HG03521 (cell line): ENCODE results near the gene GREM2.

Experiments used
- ATAC-seq: cut with Tn5 transposase; IDR thresholded peaks from one replicate; pipeline ENCODE4 v1.9.1; 2021; ENCODE audit warnings: mild to moderate bottlenecking, moderate library complexity; ENCODE audit not compliant: unreplicated experiment

The GREM2 gene

DNA sequence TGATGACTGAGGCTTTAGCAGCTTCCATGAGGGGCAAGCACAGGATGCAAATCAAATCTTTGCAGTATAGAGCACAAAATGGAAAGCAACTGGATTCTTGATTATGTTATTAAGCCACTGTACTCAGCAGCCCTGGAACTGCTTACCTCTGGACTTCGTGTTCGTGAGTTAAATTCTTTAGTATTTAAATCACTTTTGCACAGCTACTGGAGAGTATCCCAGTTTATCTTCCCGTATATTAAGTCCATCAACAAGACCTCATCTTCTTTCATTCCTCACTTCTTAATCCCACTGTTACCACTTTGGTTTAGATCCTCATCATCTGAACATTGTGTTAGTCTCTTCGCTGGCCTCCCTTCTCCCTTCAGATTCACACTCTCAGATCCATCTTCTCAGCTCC lies 108.9 kb downstream of the GREM2 start:
- no peak for ATAC-seq

DNA sequence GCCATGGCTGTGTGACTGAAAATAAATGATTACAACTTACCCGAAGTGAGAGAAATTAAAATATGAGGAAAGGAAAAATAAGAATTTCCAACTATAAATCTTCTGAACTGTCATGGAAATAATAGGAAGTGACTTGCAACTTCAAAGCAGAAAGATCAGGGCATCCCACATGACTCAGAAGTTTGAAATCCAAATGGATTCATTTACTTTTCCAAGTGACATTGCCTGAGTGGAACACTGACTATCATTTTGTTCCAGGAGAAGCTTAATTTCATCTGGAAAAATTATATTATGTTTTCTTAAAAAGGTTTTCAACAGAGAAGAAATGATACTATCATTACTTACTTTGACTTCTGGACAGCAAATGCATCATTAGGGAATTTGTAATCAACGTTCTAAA lies 110.8 kb downstream of the GREM2 start:
- ATAC-seq: no peak

GRCh38 chr1:240500647-240501046 lies 111.3 kb downstream of the GREM2 start:
- no peak for ATAC-seq

DNA sequence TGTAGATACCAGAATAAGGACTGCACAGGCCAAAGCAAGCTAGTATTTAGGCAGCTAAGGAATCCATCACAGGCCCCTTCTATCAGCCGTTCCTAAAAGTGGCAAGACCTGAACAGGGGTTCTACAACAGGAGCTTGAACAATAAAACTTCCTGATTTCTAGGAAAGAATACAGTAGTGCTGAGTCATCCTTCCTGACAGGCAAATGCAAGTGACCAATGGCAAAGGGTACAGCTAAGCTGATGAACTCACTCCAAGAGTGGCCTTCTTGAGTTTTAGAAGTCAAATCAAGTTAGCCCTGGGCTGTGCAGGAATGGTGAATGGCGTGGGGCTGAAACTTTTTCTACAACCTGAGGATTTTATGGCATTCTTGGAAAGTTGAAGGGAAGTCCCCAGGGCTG lies 112.9 kb downstream of the GREM2 start:
- no peak for ATAC-seq

DNA sequence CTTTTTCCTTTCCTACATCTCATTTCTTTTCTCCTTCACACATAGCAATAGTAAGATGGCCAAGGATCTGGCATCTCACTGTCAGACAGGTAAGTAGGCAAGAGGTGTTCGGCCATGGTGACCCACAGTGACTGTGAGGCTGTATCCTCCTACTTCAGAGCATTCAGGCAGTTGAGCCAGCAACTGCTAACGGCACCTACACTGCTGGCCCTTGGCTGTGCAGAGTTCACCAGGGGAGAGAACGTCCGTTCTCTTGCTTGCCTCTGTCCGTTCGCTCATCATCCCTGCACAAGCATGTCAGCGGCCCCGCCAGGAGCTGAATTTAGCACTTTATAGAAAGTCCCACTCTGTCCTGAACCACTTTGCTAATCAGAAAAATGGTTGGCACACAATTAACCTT lies 113.6 kb downstream of the GREM2 start:
- ATAC-seq: no peak

DNA sequence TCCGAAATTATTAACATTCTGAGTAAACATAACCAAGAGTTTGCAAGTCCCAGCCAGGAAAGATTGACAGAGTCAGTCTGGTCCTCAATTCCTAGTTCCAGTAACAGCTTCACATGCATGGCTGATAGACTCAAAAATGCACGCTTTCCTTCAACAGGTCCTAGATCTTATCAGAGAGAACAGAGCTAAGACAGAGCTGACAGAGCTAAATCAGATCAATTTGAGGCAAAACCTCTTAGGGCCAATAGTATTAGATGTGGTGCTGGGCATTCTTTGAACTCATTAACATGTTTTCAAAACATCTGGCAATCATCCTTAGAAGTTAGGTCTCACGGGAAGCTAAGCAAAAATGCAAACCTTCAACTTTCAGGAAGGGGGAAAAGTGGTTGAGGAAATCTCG lies 114.0 kb downstream of the GREM2 start:
- no peak for ATAC-seq

- ATAC-seq: no peak
These were observed 115.0 kb downstream of the GREM2 start for GRCh38 chr1:240496941-240497340.

DNA sequence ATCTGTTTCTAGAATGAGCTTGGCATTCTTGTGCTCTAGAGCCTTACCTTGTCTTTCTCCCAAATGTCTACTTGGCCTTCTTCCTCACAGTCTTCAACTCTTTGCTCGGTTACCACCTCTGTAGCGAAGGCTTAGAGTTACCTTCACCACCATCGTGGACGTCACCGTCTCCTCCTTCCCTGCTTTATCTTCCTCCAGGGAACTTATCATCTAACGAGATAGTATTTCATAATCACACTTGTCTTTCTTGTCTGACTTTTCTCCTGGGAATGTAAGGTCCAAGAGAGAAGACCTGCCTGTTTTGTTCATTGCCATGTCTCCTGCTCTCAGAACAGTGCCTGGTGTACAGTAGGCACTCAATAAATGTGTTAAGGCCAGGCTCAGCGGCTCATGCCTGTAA lies 115.6 kb downstream of the GREM2 start:
- no peak for ATAC-seq

- no peak for ATAC-seq
These were observed 116.4 kb downstream of the GREM2 start for GRCh38 chr1:240495601-240496000.

- ATAC-seq: peak; percentile 48
These were observed 119.0 kb downstream of the GREM2 start for GRCh38 chr1:240492832-240493440.

DNA sequence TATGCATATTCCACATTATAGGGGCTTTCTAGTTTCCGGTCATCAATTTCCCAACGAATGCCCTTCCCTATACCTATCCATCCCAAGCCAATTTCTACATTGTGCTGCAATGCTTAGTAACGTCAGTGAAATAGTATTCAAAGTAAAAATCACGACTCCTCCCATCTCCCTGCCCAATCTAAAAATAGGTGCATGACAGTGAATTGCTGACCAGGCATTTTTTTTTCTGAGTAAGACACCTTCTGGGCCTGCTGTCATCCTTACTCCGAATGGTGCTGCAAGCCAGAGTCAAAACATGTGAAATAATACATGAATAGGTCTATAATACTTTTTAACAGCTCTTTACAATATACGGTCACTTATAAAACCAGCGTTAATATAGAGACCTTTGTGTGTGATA lies 120.2 kb downstream of the GREM2 start:
- ATAC-seq: no peak

- no peak for ATAC-seq
These were observed 120.8 kb downstream of the GREM2 start for GRCh38 chr1:240491156-240491555.

DNA sequence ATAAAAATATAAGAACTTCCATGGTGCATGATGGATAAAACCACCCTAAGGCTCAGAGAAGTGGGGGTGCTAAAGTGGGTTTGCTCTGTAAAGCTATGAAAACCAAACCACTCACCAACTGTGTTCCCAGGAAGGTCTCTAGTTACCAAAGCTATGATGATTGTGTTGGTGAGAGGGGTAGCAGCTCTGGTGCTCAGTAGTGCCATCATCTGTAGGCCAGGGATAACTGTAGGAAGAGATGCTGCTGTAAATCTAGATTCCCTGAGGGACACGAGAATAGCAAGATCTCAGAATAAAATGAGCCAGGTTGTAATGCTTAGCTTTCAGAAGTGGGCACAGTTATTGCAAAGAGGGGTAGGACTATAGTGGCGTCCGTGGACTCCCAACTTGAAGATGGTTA lies 124.5 kb downstream of the GREM2 start:
- ATAC-seq: no peak

- no peak for ATAC-seq
These were observed 125.3 kb downstream of the GREM2 start for GRCh38 chr1:240486611-240487010.

DNA sequence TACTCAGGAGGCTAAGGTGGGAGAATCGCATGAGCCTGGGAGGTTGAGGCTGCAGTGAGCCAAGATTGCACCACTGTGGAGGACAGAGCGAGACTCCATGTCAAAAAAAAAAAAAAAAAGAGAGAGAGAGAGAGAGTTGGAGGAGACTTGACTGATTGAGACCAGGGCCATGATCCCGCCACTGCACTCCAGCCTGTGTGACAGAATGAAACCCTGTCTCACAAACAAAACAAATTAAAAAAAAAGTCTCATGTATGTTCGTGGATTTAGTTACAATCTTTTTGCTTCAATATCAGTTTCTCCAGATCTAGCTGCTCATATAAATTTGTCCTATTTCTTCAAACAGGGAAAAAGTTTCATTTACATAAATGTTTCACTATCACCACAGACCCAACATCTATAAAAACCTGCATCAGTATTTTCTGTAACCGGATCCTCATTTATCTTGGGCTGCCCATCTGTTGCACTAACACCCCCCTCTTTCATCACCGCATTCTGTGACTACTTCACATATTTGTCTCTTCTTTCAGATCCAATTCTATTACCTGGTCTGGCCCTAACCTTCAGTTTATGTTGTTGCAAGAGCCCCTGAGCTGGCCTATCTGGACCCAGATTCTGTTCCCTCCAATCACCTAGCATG lies 127.0 kb downstream of the GREM2 start:
- ATAC-seq: no peak

GRCh38 chr1:240478536-240478935 lies 133.4 kb downstream of the GREM2 start:
- no peak for ATAC-seq

GRCh38 chr1:240475832-240476231 lies 136.1 kb downstream of the GREM2 start:
- ATAC-seq: no peak

DNA sequence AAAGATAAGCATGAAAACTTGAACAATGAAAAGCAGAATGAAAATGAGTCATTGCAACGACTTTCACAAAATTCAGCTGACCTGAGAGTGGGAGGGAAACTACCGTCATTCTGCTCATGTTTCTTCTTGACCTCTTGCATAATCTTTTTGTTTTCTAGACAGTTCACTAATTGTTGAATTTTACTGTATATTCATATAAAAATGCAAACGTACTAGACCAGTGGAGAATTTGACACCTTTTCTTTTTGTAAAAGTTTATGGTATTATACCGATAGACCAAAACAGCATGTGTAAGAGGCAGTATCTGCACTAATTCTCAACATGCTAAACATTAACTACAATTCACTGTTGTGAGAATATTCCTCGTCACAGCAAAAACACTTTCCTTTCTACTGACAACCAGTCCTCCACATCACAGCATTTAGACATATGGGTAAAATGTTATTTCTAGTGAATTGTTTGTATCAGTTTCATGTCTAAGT lies 137.8 kb downstream of the GREM2 start:
- peak; percentile 66 for ATAC-seq

DNA sequence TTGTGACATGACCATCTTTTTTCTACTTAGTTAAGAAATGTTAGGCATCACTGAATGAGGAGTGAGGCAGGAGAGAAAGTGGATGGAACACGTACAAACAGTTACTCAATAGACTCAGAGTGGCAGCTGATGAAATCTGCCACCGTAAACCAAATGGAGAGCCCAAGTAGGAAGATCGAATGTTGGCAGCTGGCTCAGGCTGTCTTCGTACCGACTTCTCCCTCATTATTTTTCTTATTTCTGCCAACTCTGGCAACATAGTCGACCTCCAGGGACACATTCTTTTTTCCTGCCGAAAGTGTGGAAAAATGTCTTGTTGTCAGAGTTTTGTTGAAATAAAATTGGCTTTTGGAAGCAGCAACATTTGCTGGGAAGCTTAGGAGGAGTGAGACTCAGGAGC lies 143.3 kb downstream of the GREM2 start:
- no peak for ATAC-seq

- no peak for ATAC-seq
These were observed 144.1 kb downstream of the GREM2 start for GRCh38 chr1:240467895-240468294.

- no peak for ATAC-seq
These were observed 145.4 kb downstream of the GREM2 start for GRCh38 chr1:240466509-240466908.

GRCh38 chr1:240465531-240465940 lies 146.4 kb downstream of the GREM2 start:
- no peak for ATAC-seq

- no peak for ATAC-seq
These were observed 147.9 kb downstream of the GREM2 start for GRCh38 chr1:240464099-240464498.
